Measurements from ENCODE around the gene DENND2C. TPM values are rescaled to one million over a fixed set of nuclear protein-coding genes. Genes with fewer than 3 reads are reported as not detected.

Gene DENND2C
- total and polyA plus RNA-seq, 7 experiments from 2014 or later, result 0.27 to 1.6 (median 0.89) TPM

- Mint-ChIP-seq H3K36me3 (no peaks in the 10 kb centered on the region), H3K27ac (no peak overlapping the region), H3K4me1 (no peaks in the 10 kb centered on the region), H3K9me3 (no peaks in the 10 kb centered on the region), H3K4me3 (no peak overlapping the region), H3K27me3 (peaks cover 0 to 4% (median 0%) of the 10 kb centered on the region in 5 donors)
- DNase-seq (no peak), ATAC-seq (no peak)
- Histone ChIP-seq H3K36me3 (ENCODE audit: control insufficient read depth in 2 of 3, insufficient read depth in 3 of 3, low read length in 3 of 3) (no peaks in the 10 kb centered on the region), H3K4me3 (ENCODE audit: low read length) (no peak overlapping the region), H3K4me1 (ENCODE audit: control insufficient read depth in 2 of 2, insufficient read depth in 2 of 2, low read length in 2 of 2) (no peaks in the 10 kb centered on the region), H3K27ac (ENCODE audit: low read depth, low read length) (no peak overlapping the region), H3K27me3 (ENCODE audit: control insufficient read depth in 2 of 2, insufficient read depth in 2 of 2, low read length in 2 of 2) (no peaks in the 10 kb centered on the region), H3K9me3 (ENCODE audit: control insufficient read depth in 2 of 3, low read length in 3 of 3) (no peaks in the 10 kb centered on the region)
- intact Hi-C loops (cut with micrococcal nuclease), result no loop called here
- ChIA-PET CTCF (interaction anchor here (0.6 to 0.7 kb wide), 2 partner anchors 441 to 1556 kb away, joined by 3 to 4 read pairs; partner anchors contain the start of gene TSPAN2), POLR2A (no interaction called here)
Observed at GRCh38 chr1:114648503-114648902, 21.3 kb downstream of the DENND2C start.

DNA sequence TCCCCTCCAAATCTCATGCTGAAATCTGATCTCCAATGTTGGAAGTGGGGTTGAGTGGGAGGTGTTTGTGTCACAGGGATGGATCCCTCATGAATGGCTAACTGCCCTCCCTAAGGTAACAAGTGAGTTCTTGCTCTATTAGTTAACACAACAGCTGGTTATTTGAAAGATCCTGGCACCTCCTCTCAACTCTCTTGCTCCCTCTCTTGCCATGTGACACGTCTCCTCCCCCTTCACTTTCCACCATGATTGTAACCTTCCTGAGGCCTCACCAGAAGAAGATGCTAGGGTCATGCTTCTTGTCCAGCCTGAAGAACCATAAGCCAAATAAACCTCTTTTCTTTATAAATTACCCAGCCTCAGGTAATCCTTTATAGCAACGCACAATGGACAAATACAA, 28.5 kb downstream of the DENND2C start:
- no peak overlapping the region for H3K27ac ChIP-seq (ENCODE audit: low read depth, low read length)
- DNase-seq (no peak), ATAC-seq (no peak)
- no peak overlapping the region for H3K4me3 Mint-ChIP-seq
- H3K4me1 Mint-ChIP-seq, result no peaks in the 10 kb centered on the region
- peaks cover 0 to 22% (median 3%) of the 10 kb centered on the region in 5 donors for H3K27me3 Mint-ChIP-seq
- H3K9me3 ChIP-seq (ENCODE audit: control insufficient read depth in 2 of 3, low read length in 3 of 3), result no peaks in the 10 kb centered on the region
- peaks cover 0 to 4% (median 0%) of the 10 kb centered on the region in 5 donors for H3K36me3 Mint-ChIP-seq
- H3K27me3 ChIP-seq (ENCODE audit: control insufficient read depth in 2 of 2, insufficient read depth in 2 of 2, low read length in 2 of 2), result no peaks in the 10 kb centered on the region
- no peaks in the 10 kb centered on the region for H3K9me3 Mint-ChIP-seq
- intact Hi-C loops (cut with micrococcal nuclease), result no loop called here
- CTCF ChIA-PET, result interaction anchor here (0.6 kb wide), 1 partner anchor 30 kb away, joined by 3 read pairs; no protein-coding TSS in a partner anchor
- no peak overlapping the region for H3K4me3 ChIP-seq (ENCODE audit: low read length)
- H3K36me3 ChIP-seq (ENCODE audit: control insufficient read depth in 2 of 3, insufficient read depth in 3 of 3, low read length in 3 of 3), result no peaks in the 10 kb centered on the region
- H3K27ac Mint-ChIP-seq, result no peak overlapping the region
- POLR2A ChIA-PET, result interaction anchor here (0.6 kb wide), 1 partner anchor 25 kb away, joined by 8 read pairs; no protein-coding TSS in a partner anchor
- H3K4me1 ChIP-seq (ENCODE audit: control insufficient read depth in 2 of 2, insufficient read depth in 2 of 2, low read length in 2 of 2), result no peaks in the 10 kb centered on the region

GRCh38 chr1:114638910-114639309, 30.9 kb downstream of the DENND2C start:
- DNase-seq, result no peak
- no peaks in the 10 kb centered on the region for H3K27me3 ChIP-seq (ENCODE audit: control insufficient read depth in 2 of 2, insufficient read depth in 2 of 2, low read length in 2 of 2)
- intact Hi-C loops (cut with micrococcal nuclease), result no loop called here
- Mint-ChIP-seq H3K36me3 (peaks cover 0 to 4% (median 0%) of the 10 kb centered on the region in 5 donors), H3K27me3 (peaks cover 0 to 21% (median 3%) of the 10 kb centered on the region in 5 donors), H3K27ac (no peak overlapping the region), H3K4me1 (no peaks in the 10 kb centered on the region), H3K4me3 (no peak overlapping the region), H3K9me3 (no peaks in the 10 kb centered on the region)
- H3K36me3 ChIP-seq (ENCODE audit: control insufficient read depth in 2 of 3, insufficient read depth in 3 of 3, low read length in 3 of 3), result no peaks in the 10 kb centered on the region
- no peaks in the 10 kb centered on the region for H3K4me1 ChIP-seq (ENCODE audit: control insufficient read depth in 2 of 2, insufficient read depth in 2 of 2, low read length in 2 of 2)
- no peak overlapping the region for H3K4me3 ChIP-seq (ENCODE audit: low read length)
- ChIA-PET CTCF (no interaction called here), POLR2A (no interaction called here)
- H3K9me3 ChIP-seq (ENCODE audit: control insufficient read depth in 2 of 3, low read length in 3 of 3), result no peaks in the 10 kb centered on the region
- H3K27ac ChIP-seq (ENCODE audit: low read depth, low read length), result no peak overlapping the region
- ATAC-seq, result no peak

DNA sequence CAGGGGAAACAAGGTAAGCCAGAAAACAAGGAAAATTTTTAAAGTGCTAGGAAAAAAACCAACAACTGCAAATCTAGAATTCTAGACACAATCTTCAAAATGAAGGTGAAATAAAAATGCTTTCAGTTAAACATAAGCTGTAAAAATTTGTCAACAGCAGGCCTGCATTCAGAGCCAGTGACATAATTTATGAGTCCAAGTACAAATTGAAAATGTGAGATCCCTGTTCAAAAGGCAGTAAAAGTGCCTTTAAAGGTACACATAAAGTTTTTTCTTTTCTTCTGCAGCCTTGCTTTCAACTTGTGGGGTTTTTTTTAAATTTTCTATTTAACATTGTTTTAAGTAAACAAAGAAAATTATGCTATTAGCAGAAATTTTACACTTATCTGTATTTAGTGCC, 37.4 kb downstream of the DENND2C start:
- Mint-ChIP-seq H3K27me3 (peaks cover 8 to 25% (median 15%) of the 10 kb centered on the region in 5 donors), H3K36me3 (peaks cover 0 to 21% (median 6%) of the 10 kb centered on the region in 5 donors), H3K27ac (no peak overlapping the region), H3K4me1 (no peaks in the 10 kb centered on the region), H3K9me3 (peaks cover 0 to 22% (median 8%) of the 10 kb centered on the region in 11 donors), H3K4me3 (no peak overlapping the region)
- no peak overlapping the region for H3K4me3 ChIP-seq (ENCODE audit: low read length)
- ChIA-PET POLR2A (no interaction called here), CTCF (no interaction called here)
- ATAC-seq, result no peak
- DNase-seq, result no peak
- no peaks in the 10 kb centered on the region for H3K4me1 ChIP-seq (ENCODE audit: control insufficient read depth in 2 of 2, insufficient read depth in 2 of 2, low read length in 2 of 2)
- intact Hi-C loops (cut with micrococcal nuclease), result no loop called here
- peaks cover 0 to 3% of the 10 kb centered on the region in 2 donors for H3K27me3 ChIP-seq (ENCODE audit: control insufficient read depth in 2 of 2, insufficient read depth in 2 of 2, low read length in 2 of 2)
- H3K9me3 ChIP-seq (ENCODE audit: control insufficient read depth in 2 of 3, low read length in 3 of 3), result no peaks in the 10 kb centered on the region
- no peak overlapping the region for H3K27ac ChIP-seq (ENCODE audit: low read depth, low read length)
- no peaks in the 10 kb centered on the region for H3K36me3 ChIP-seq (ENCODE audit: control insufficient read depth in 2 of 3, insufficient read depth in 3 of 3, low read length in 3 of 3)

DNA sequence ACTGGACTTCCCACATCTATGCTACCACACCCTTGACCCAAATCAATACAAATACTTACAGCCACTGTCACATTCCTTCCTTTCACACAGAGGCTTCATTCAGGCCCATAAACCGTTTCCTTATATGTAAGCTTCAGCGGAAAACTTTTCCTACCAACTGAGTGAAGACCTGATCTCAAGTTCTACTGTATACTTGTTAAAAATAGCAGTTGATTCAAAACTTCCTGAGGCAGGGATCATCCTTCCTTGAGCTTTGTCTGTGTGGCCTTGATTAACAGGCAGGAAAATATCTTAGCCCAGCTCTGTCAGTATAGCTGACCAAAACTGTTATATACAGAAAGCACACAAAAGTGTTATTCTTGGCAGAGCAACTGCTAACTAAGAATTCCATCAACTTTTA, 42.7 kb downstream of the DENND2C start:
- Mint-ChIP-seq H3K4me1 (no peaks in the 10 kb centered on the region), H3K27ac (no peak overlapping the region), H3K4me3 (no peak overlapping the region), H3K9me3 (peaks cover 0 to 17% (median 8%) of the 10 kb centered on the region in 11 donors), H3K36me3 (peaks cover 0 to 18% (median 6%) of the 10 kb centered on the region in 5 donors), H3K27me3 (peaks cover 5 to 24% (median 12%) of the 10 kb centered on the region in 5 donors)
- H3K9me3 ChIP-seq (ENCODE audit: control insufficient read depth in 2 of 3, low read length in 3 of 3), result no peaks in the 10 kb centered on the region
- H3K36me3 ChIP-seq (ENCODE audit: control insufficient read depth in 2 of 3, insufficient read depth in 3 of 3, low read length in 3 of 3), result no peaks in the 10 kb centered on the region
- H3K4me3 ChIP-seq (ENCODE audit: low read length), result no peak overlapping the region
- ChIA-PET POLR2A (interaction anchor here (0.6 kb wide), 1 partner anchor 34 kb away, joined by 3 read pairs; no protein-coding TSS in a partner anchor), CTCF (no interaction called here)
- ATAC-seq (no peak), DNase-seq (no peak)
- no peaks in the 10 kb centered on the region for H3K4me1 ChIP-seq (ENCODE audit: control insufficient read depth in 2 of 2, insufficient read depth in 2 of 2, low read length in 2 of 2)
- H3K27ac ChIP-seq (ENCODE audit: low read depth, low read length), result no peak overlapping the region
- intact Hi-C loops (cut with micrococcal nuclease), result no loop called here
- peaks cover 0 to 3% of the 10 kb centered on the region in 2 donors for H3K27me3 ChIP-seq (ENCODE audit: control insufficient read depth in 2 of 2, insufficient read depth in 2 of 2, low read length in 2 of 2)

DNA sequence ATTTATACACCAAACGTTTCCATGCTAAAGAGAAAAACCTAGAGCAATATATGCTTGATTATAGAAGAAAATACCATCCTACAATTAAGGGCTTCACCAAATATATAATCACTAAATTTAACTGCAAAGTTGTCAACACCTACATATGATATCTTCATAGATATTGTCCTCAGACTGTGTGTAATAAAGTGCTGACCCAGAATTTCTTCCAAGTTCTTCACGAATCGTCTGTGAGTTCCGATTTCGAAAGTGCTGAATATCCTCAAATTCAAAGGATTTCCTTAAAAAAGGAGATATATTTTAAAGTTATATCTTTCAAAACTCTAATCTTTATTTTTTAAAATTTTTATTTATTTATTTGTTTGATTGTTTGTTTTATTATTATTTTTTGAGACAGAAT, 46.5 kb downstream of the DENND2C start:
- Histone ChIP-seq H3K27ac (ENCODE audit: low read depth, low read length) (no peak overlapping the region), H3K4me3 (ENCODE audit: low read length) (no peak overlapping the region), H3K9me3 (ENCODE audit: control insufficient read depth in 2 of 3, low read length in 3 of 3) (no peaks in the 10 kb centered on the region), H3K36me3 (ENCODE audit: control insufficient read depth in 2 of 3, insufficient read depth in 3 of 3, low read length in 3 of 3) (no peaks in the 10 kb centered on the region), H3K4me1 (ENCODE audit: control insufficient read depth in 2 of 2, insufficient read depth in 2 of 2, low read length in 2 of 2) (no peaks in the 10 kb centered on the region), H3K27me3 (ENCODE audit: control insufficient read depth in 2 of 2, insufficient read depth in 2 of 2, low read length in 2 of 2) (peaks cover 0 to 3% of the 10 kb centered on the region in 2 donors)
- H3K4me3 Mint-ChIP-seq, result no peak overlapping the region
- peaks cover 0 to 1% (median 0%) of the 10 kb centered on the region in 5 donors for H3K36me3 Mint-ChIP-seq
- ChIA-PET CTCF (no interaction called here), POLR2A (no interaction called here)
- H3K27ac Mint-ChIP-seq, result no peak overlapping the region
- peaks cover 0 to 2% (median 0%) of the 10 kb centered on the region in 11 donors for H3K9me3 Mint-ChIP-seq
- H3K4me1 Mint-ChIP-seq, result no peaks in the 10 kb centered on the region
- intact Hi-C loops (cut with micrococcal nuclease), result no loop called here
- peaks cover 0 to 14% (median 0%) of the 10 kb centered on the region in 5 donors for H3K27me3 Mint-ChIP-seq
- no peak for ATAC-seq
- no peak for DNase-seq

- Mint-ChIP-seq H3K4me3 (no peak overlapping the region), H3K4me1 (no peaks in the 10 kb centered on the region), H3K9me3 (no peaks in the 10 kb centered on the region), H3K36me3 (peaks cover 0 to 15% (median 9%) of the 10 kb centered on the region in 5 donors), H3K27me3 (peaks cover 0 to 16% (median 0%) of the 10 kb centered on the region in 5 donors), H3K27ac (no peak overlapping the region)
- ATAC-seq, result no peak
- H3K27me3 ChIP-seq (ENCODE audit: control insufficient read depth in 2 of 2, insufficient read depth in 2 of 2, low read length in 2 of 2), result peaks cover 0 to 4% of the 10 kb centered on the region in 2 donors
- no peaks in the 10 kb centered on the region for H3K4me1 ChIP-seq (ENCODE audit: control insufficient read depth in 2 of 2, insufficient read depth in 2 of 2, low read length in 2 of 2)
- ChIA-PET POLR2A (interaction anchor here (1.1 kb wide), 1 partner anchor 274 kb away, joined by 3 read pairs; no protein-coding TSS in a partner anchor), CTCF (interaction anchor here (0.7 kb wide), 1 partner anchor 11 kb away, joined by 4 read pairs; no protein-coding TSS in a partner anchor)
- intact Hi-C loops (cut with micrococcal nuclease), result no loop called here
- H3K4me3 ChIP-seq (ENCODE audit: low read length), result no peak overlapping the region
- H3K9me3 ChIP-seq (ENCODE audit: control insufficient read depth in 2 of 3, low read length in 3 of 3), result no peaks in the 10 kb centered on the region
- H3K27ac ChIP-seq (ENCODE audit: low read depth, low read length), result no peak overlapping the region
- no peaks in the 10 kb centered on the region for H3K36me3 ChIP-seq (ENCODE audit: control insufficient read depth in 2 of 3, insufficient read depth in 3 of 3, low read length in 3 of 3)
- no peak for DNase-seq
Observed at GRCh38 chr1:114620419-114620818, 49.4 kb downstream of the DENND2C start.
